Fibroblast of lung (primary cell): ENCODE data around the gene XRCC4. TPM values are rescaled to one million over a fixed set of nuclear protein-coding genes. Genes with fewer than 3 reads are reported as not detected.

ENCODE experiments used
- DNase-seq, 2 donors: peaks; one replicate each; pipeline versions ENCODE4 v3.0.0 to v3.0.0-alpha.2; 2010; ENCODE audit warnings: low read depth in 2 of 2
- H2AFZ ChIP-seq: 2 replicates; pipeline ENCODE4 v1.5.1; 2012; ENCODE audit warnings: low read length, control low read depth, inconsistent platforms
- H3K27ac ChIP-seq: 2 replicates; pipeline ENCODE4 v1.5.1; 2011; ENCODE audit warnings: low read length, control low read depth; ENCODE audit not compliant: insufficient read depth
- H3K27me3 ChIP-seq: 2 replicates; pipeline ENCODE4 v1.5.1; 2011; ENCODE audit warnings: mild to moderate bottlenecking, low read length; ENCODE audit not compliant: control insufficient read depth, insufficient read depth
- H3K36me3 ChIP-seq: 2 replicates; pipeline ENCODE4 v1.5.1; 2011; ENCODE audit warnings: low read length; ENCODE audit not compliant: control insufficient read depth, insufficient read depth
- H3K4me1 ChIP-seq: 2 replicates; pipeline ENCODE4 v1.5.1; 2011; ENCODE audit warnings: low read length; ENCODE audit not compliant: control insufficient read depth, insufficient read depth; ENCODE audit errors: extremely low read depth
- H3K4me2 ChIP-seq: 2 replicates; pipeline ENCODE4 v1.5.1; 2011; ENCODE audit warnings: low read length, control low read depth; ENCODE audit not compliant: insufficient read depth; ENCODE audit errors: extremely low read depth
- H3K4me3 ChIP-seq, 4 experiments: fragments of 200-600 bp in 1 of 4; sonication (generic) in 1 of 4; replicated peaks in 1 of 4; 2 replicates each; pipeline ENCODE4 v1.5.1; 2011 to 2016; ENCODE audit warnings: low read length in 4 of 4, low read depth in 3 of 4, mild to moderate bottlenecking in 3 of 4, control low read depth in 2 of 4, inconsistent platforms in 1 of 4, mixed read lengths in 1 of 4; ENCODE audit not compliant: insufficient read depth in 1 of 4; ENCODE audit errors: control extremely low read depth in 1 of 4
- H3K79me2 ChIP-seq: 2 replicates; pipeline ENCODE4 v1.5.1; 2012; ENCODE audit warnings: mild to moderate bottlenecking, low read length, inconsistent platforms; ENCODE audit not compliant: control insufficient read depth, insufficient read depth
- H3K9ac ChIP-seq: 2 replicates; pipeline ENCODE4 v1.5.1; 2011; ENCODE audit warnings: mild to moderate bottlenecking, low read length, control low read depth; ENCODE audit not compliant: insufficient read depth
- H3K9me3 ChIP-seq: 2 replicates; pipeline ENCODE4 v1.5.1; 2012; ENCODE audit warnings: low read depth, low read length; ENCODE audit not compliant: control insufficient read depth, insufficient read depth
- H4K20me1 ChIP-seq: 2 replicates; pipeline ENCODE4 v1.5.1; 2011; ENCODE audit warnings: low read length; ENCODE audit not compliant: control insufficient read depth, insufficient read depth; ENCODE audit errors: extremely low read depth
- CTCF ChIP-seq, 2 donors: IDR thresholded peaks in 1 of 2; conservative IDR thresholded peaks in 1 of 2; 1 replicate in 1 of 2; 2 replicates in 1 of 2; pipeline ENCODE4 v1.5.1; 2011 to 2012; ENCODE audit warnings: low read length in 2 of 2, control low read depth in 1 of 2, inconsistent platforms in 1 of 2, low read depth in 1 of 2, mild to moderate bottlenecking in 1 of 2
- EZH2 ChIP-seq: IDR thresholded peaks from 2 replicates; pipeline ENCODE4 v1.5.1; 2012; ENCODE audit warnings: low read length, control low read depth, mild to moderate bottlenecking; ENCODE audit errors: missing control alignments
- polyA plus RNA-seq, 2 donors: library from polyadenylated mRNA; depleted of rRNA in 1 of 2; stranded (reverse) in 1 of 2; unstranded in 1 of 2; fragments of >200 nt; gene quantifications; 2 replicates each; pipeline ENCODE4 v1.2.1, GENCODE V29; 2011 to 2012; ENCODE audit warnings: missing spikeins in 1 of 2
- total RNA-seq: library from RNA; depleted of rRNA; stranded (reverse); fragments of >200 nt; gene quantifications from 2 replicates; pipeline ENCODE4 v1.2.1, GENCODE V29; 2014

The XRCC4 gene
- total and polyA plus RNA-seq, 2 donors (not counting 1 experiment from before 2014, with no cell fraction given), result 7.5 to 7.6 TPM

GRCh38 chr5:83244516-83244915 is 167.2 kb downstream of the XRCC4 start:
- Histone ChIP-seq H2AFZ (no peak overlapping the region), H3K27me3 (no peaks in the 10 kb centered on the region), H3K4me2 (no peak overlapping the region), H3K4me1 (no peaks in the 10 kb centered on the region), H3K9me3 (no peaks in the 10 kb centered on the region), H3K9ac (no peak overlapping the region), H3K27ac (no peak overlapping the region), H3K36me3 (no peaks in the 10 kb centered on the region), H3K4me3 (no peak overlapping the region), H4K20me1 (no peaks in the 10 kb centered on the region), H3K79me2 (no peaks in the 10 kb centered on the region)
- no peak for TF ChIP-seq CTCF (conservative IDR thresholded peaks at IDR 0.05 in 1 of 2, IDR thresholded peaks at IDR 0.05 in 1 of 2; ENCODE audit: low read depth in 1 of 2, low read length in 2 of 2)
- no peak for TF ChIP-seq EZH2
- DNase-seq, result no peak

GRCh38 chr5:83245037-83245436 is 167.7 kb downstream of the XRCC4 start:
- no peaks in the 10 kb centered on the region for H3K36me3 ChIP-seq
- H3K4me2 ChIP-seq, result no peak overlapping the region
- H3K27me3 ChIP-seq, result no peaks in the 10 kb centered on the region
- DNase-seq, result no peak
- no peaks in the 10 kb centered on the region for H4K20me1 ChIP-seq
- no peaks in the 10 kb centered on the region for H3K79me2 ChIP-seq
- H3K27ac ChIP-seq, result no peak overlapping the region
- H3K4me3 ChIP-seq, result no peak overlapping the region
- H3K9me3 ChIP-seq, result no peaks in the 10 kb centered on the region
- TF ChIP-seq EZH2, result no peak
- no peak for TF ChIP-seq CTCF (conservative IDR thresholded peaks at IDR 0.05 in 1 of 2, IDR thresholded peaks at IDR 0.05 in 1 of 2; ENCODE audit: low read depth in 1 of 2, low read length in 2 of 2)
- no peak overlapping the region for H2AFZ ChIP-seq
- no peak overlapping the region for H3K9ac ChIP-seq
- no peaks in the 10 kb centered on the region for H3K4me1 ChIP-seq

- H3K4me1 ChIP-seq, result no peaks in the 10 kb centered on the region
- H4K20me1 ChIP-seq, result no peaks in the 10 kb centered on the region
- no peak overlapping the region for H2AFZ ChIP-seq
- no peaks in the 10 kb centered on the region for H3K27me3 ChIP-seq
- no peak for TF ChIP-seq CTCF (conservative IDR thresholded peaks at IDR 0.05 in 1 of 2, IDR thresholded peaks at IDR 0.05 in 1 of 2; ENCODE audit: low read depth in 1 of 2, low read length in 2 of 2)
- TF ChIP-seq EZH2, result no peak
- peak in 1 of 2 donors; percentile 26 for DNase-seq
- no peaks in the 10 kb centered on the region for H3K9me3 ChIP-seq
- no peak overlapping the region for H3K4me3 ChIP-seq
- no peak overlapping the region for H3K27ac ChIP-seq
- H3K36me3 ChIP-seq, result no peaks in the 10 kb centered on the region
- no peak overlapping the region for H3K9ac ChIP-seq
- no peaks in the 10 kb centered on the region for H3K79me2 ChIP-seq
- no peak overlapping the region for H3K4me2 ChIP-seq
These were observed 168.7 kb downstream of the XRCC4 start for GRCh38 chr5:83246071-83246470.
